Activated T-cell treated with anti-CD3 and anti-CD28 coated beads, Interleukin-2, amount 50 U/mL, for 1 hour (primary cell): Measurements from ENCODE around the gene BMAL1.

Source experiments
- DNase-seq: peaks from one replicate; pipeline ENCODE4 v3.0.0-alpha.2; 2020

The BMAL1 gene

GRCh38 chr11:13262096-13262495 is 15.5 kb upstream of the BMAL1 start:
- no peak for DNase-seq

- DNase-seq, result no peak
Observed at GRCh38 chr11:13268791-13269190, 8.8 kb upstream of the BMAL1 start.

- no peak for DNase-seq
Observed at GRCh38 chr11:13269775-13270174, 7.8 kb upstream of the BMAL1 start.

GRCh38 chr11:13271060-13271693 is 6.4 kb upstream of the BMAL1 start:
- DNase-seq, result no peak

- no peak for DNase-seq
Observed at GRCh38 chr11:13276454-13276831, 1.1 kb upstream of the BMAL1 start.

GRCh38 chr11:13276832-13277767 is 490 bp upstream of the BMAL1 start:
- DNase-seq, result peak; percentile 96

- no peak for DNase-seq
Observed at GRCh38 chr11:13278609-13279486, 1.3 kb downstream of the BMAL1 start.

- no peak for DNase-seq
Observed at GRCh38 chr11:13279487-13279834, 1.9 kb downstream of the BMAL1 start.

- DNase-seq, result no peak
Observed at GRCh38 chr11:13280092-13280722, 2.6 kb downstream of the BMAL1 start.

GRCh38 chr11:13280777-13281176 is 3.2 kb downstream of the BMAL1 start:
- DNase-seq, result no peak

- no peak for DNase-seq
Observed at GRCh38 chr11:13283636-13284035, 6.0 kb downstream of the BMAL1 start.

GRCh38 chr11:13284776-13285588 is 7.4 kb downstream of the BMAL1 start:
- DNase-seq, result no peak

GRCh38 chr11:13286279-13286821 is 8.8 kb downstream of the BMAL1 start:
- no peak for DNase-seq

- no peak for DNase-seq
Observed at GRCh38 chr11:13287036-13287435, 9.4 kb downstream of the BMAL1 start.

- DNase-seq, result no peak
Observed at GRCh38 chr11:13287681-13288080, 10.1 kb downstream of the BMAL1 start.

GRCh38 chr11:13288375-13289029 is 10.9 kb downstream of the BMAL1 start:
- DNase-seq, result no peak

- DNase-seq, result no peak
Observed at GRCh38 chr11:13289081-13289480, 11.5 kb downstream of the BMAL1 start.

GRCh38 chr11:13290221-13290980 is 12.8 kb downstream of the BMAL1 start:
- no peak for DNase-seq

GRCh38 chr11:13291361-13291760 is 13.8 kb downstream of the BMAL1 start:
- no peak for DNase-seq

GRCh38 chr11:13291800-13292199 is 14.2 kb downstream of the BMAL1 start:
- DNase-seq, result no peak
